ENCODE results near the gene SLC33A1. TPM values are rescaled to one million over a fixed set of nuclear protein-coding genes. Genes with fewer than 3 reads are reported as not detected.

SLC33A1 gene
- total RNA-seq (2021) (22.4 and 28.6 TPM in 2 replicates), Bru-seq, nascent RNA (percentile 73 among the genes with signal in this experiment), BruChase-seq, experiment 1, labeled RNA remaining after a 2-hour chase (percentile 77 among the genes with signal in this experiment), BruChase-seq, experiment 2, labeled RNA remaining after a 6-hour chase (percentile 80 among the genes with signal in this experiment)
- long read RNA-seq, full-length matches to known transcripts = 48 of 51 reads
- long read RNA-seq, partial matches to known transcripts = 0 of 51 reads
- long read RNA-seq, other reads (novel, unspliced or antisense) = 3 of 51 reads

- H3K4me3 ChIP-seq = peak within 1 kb of the TSS; percentile 84
- CTCF ChIA-PET = interaction anchor here (2.4 kb wide), 1 partner anchor 48 kb away, joined by 9 read pairs; the partner anchor contains the start of gene C3orf33
- H3K27me3 ChIP-seq (ENCODE audit: insufficient read depth, low read depth) = no peaks in the 10 kb centered on the region
- H3K27ac ChIP-seq = peak within 1 kb of the TSS; percentile 99
- no peaks in the 10 kb centered on the region for H3K9me3 ChIP-seq (ENCODE audit: insufficient read depth, low read depth)
- peaks cover 19% of the 10 kb centered on the region; the same call in 1 of the 2 replicates for H3F3A ChIP-seq (ENCODE audit: insufficient read depth, low read depth)
- intact Hi-C loops (cut with micrococcal nuclease; ENCODE audit: unreplicated experiment) = loop anchor here (1.0 to 10.0 kb wide), 4 partner anchors 16 to 460 kb away; partner anchors contain the start of genes C3orf33, GMPS and PLCH1
- H3K4me2 ChIP-seq = peak within 1 kb of the TSS; percentile 95
- no TSS peak for BruUV-seq (replicated peaks)
- POLR2A ChIA-PET (ENCODE audit: unreplicated experiment) = interaction anchor here (0.6 kb wide), 1 partner anchor 8 kb away, joined by 9 read pairs; no protein-coding TSS in a partner anchor
- DNase-seq = peak; percentile 99
- peaks cover 33% of the 10 kb centered on the region for H3K4me1 ChIP-seq (replicated peaks; ENCODE audit: insufficient read depth)
- no peak for TF ChIP-seq EZH2 (IDR thresholded peaks at IDR 0.05; ENCODE audit: low read depth)
- TF ChIP-seq CTCF (conservative IDR thresholded peaks at IDR 0.05) = no peak
- H4K20me1 ChIP-seq (ENCODE audit: insufficient read depth) = peaks cover 20% of the 10 kb centered on the region
- H3K9me2 ChIP-seq (ENCODE audit: insufficient read depth) = no peaks in the 10 kb centered on the region
- H3K79me2 ChIP-seq (ENCODE audit: low read depth) = peaks cover 59% of the 10 kb centered on the region
- peak within 1 kb of the TSS; percentile 91 for H2AFZ ChIP-seq
- peaks cover 8% of the 10 kb centered on the region; the same call in 1 of the 2 replicates for H3K36me3 ChIP-seq (ENCODE audit: low read depth)
These were observed at the start of gene SLC33A1 for GRCh38 chr3:155854141-155854940. SLC33A1 (minus strand) TSS chr3:155854427; CDS start chr3:155853997, 430 bp downstream.

- Histone ChIP-seq H3K27ac (no peak overlapping the region), H3K4me3 (no peak overlapping the region), H2AFZ (no peak overlapping the region), H3K9me2 (ENCODE audit: insufficient read depth) (no peaks in the 10 kb centered on the region), H3K4me1 (replicated peaks; ENCODE audit: insufficient read depth) (no peaks in the 10 kb centered on the region), H3K4me2 (no peak overlapping the region), H3F3A (ENCODE audit: insufficient read depth, low read depth) (peaks cover 9% of the 10 kb centered on the region; the same call in 1 of the 2 replicates), H4K20me1 (ENCODE audit: insufficient read depth) (peaks cover 16% of the 10 kb centered on the region), H3K36me3 (ENCODE audit: low read depth) (peaks cover 26% of the 10 kb centered on the region), H3K9me3 (ENCODE audit: insufficient read depth, low read depth) (no peaks in the 10 kb centered on the region), H3K27me3 (ENCODE audit: insufficient read depth, low read depth) (no peaks in the 10 kb centered on the region), H3K79me2 (ENCODE audit: low read depth) (peaks cover 40% of the 10 kb centered on the region)
- ChIA-PET POLR2A (ENCODE audit: unreplicated experiment) (interaction anchor here (0.7 kb wide), 1 partner anchor 26 kb away, joined by 6 read pairs; no protein-coding TSS in a partner anchor), CTCF (interaction anchor here (0.5 kb wide), 1 partner anchor 41 kb away, joined by 3 read pairs; no protein-coding TSS in a partner anchor)
- no peak for DNase-seq
- no TSS peak for BruUV-seq (replicated peaks)
- TF ChIP-seq EZH2 (IDR thresholded peaks at IDR 0.05; ENCODE audit: low read depth) (no peak), CTCF (conservative IDR thresholded peaks at IDR 0.05) (no peak)
- intact Hi-C loops (cut with micrococcal nuclease; ENCODE audit: unreplicated experiment) = no loop called here
These were observed 41.2 kb upstream of the SLC33A1 start for GRCh38 chr3:155895379-155895900.

GRCh38 chr3:155891321-155891720, 37.1 kb upstream of the SLC33A1 start:
- intact Hi-C loops (cut with micrococcal nuclease; ENCODE audit: unreplicated experiment) = no loop called here
- Histone ChIP-seq H3K4me3 (no peak overlapping the region), H3K27me3 (ENCODE audit: insufficient read depth, low read depth) (no peaks in the 10 kb centered on the region), H3K27ac (no peak overlapping the region), H3K4me2 (no peak overlapping the region), H3F3A (ENCODE audit: insufficient read depth, low read depth) (peaks cover 9% of the 10 kb centered on the region; the same call in 1 of the 2 replicates), H2AFZ (no peak overlapping the region), H4K20me1 (ENCODE audit: insufficient read depth) (peaks cover 39% of the 10 kb centered on the region), H3K36me3 (ENCODE audit: low read depth) (peaks cover 10% of the 10 kb centered on the region; the same call in 1 of the 2 replicates), H3K79me2 (ENCODE audit: low read depth) (peaks cover 80% of the 10 kb centered on the region), H3K9me2 (ENCODE audit: insufficient read depth) (no peaks in the 10 kb centered on the region), H3K9me3 (ENCODE audit: insufficient read depth, low read depth) (no peaks in the 10 kb centered on the region), H3K4me1 (replicated peaks; ENCODE audit: insufficient read depth) (no peaks in the 10 kb centered on the region)
- BruUV-seq (replicated peaks) = no TSS peak
- DNase-seq = no peak
- CTCF ChIA-PET = interaction anchor here (0.7 kb wide), 1 partner anchor 261 kb away, joined by 8 read pairs; no protein-coding TSS in a partner anchor
- TF ChIP-seq EZH2 (IDR thresholded peaks at IDR 0.05; ENCODE audit: low read depth) = no peak
- no peak for TF ChIP-seq CTCF (conservative IDR thresholded peaks at IDR 0.05)
- POLR2A ChIA-PET (ENCODE audit: unreplicated experiment) = no interaction called here

All from PC-9 (cell line).